H1 (cell line): ENCODE results near the gene RAMP1. TPM values are rescaled to one million over a fixed set of nuclear protein-coding genes. Genes with fewer than 3 reads are reported as not detected.

Experiments
- CTCF ChIA-PET: fragments of 300-600 bp; sonication (Branson Sonifier 250); formaldehyde crosslinking; loops from one replicate; lab custom pipeline; 2021; ENCODE audit not compliant: partially characterized antibody; lab: Charles Lee
- POLR2A ChIA-PET: fragments of 300-600 bp; sonication (Branson Sonifier 250); formaldehyde crosslinking; loops from one replicate; lab custom pipeline; 2021; ENCODE audit warnings: inconsistent platforms; ENCODE audit not compliant: partially characterized antibody; lab: Charles Lee
- DNase-seq, 2 experiments: peaks; one replicate each; pipeline versions ENCODE4 v3.0.0 to v3.0.0-alpha.2; 2010 to 2022; ENCODE audit warnings: low spot score in 2 of 2, low read depth in 1 of 2, mixed read lengths in 1 of 2
- FAIRE-seq: peaks from 2 replicates; lab custom pipeline; 2011; peaks lifted over from hg19 to GRCh38; lab: Jason Lieb, UNC
- H2AFZ ChIP-seq: 2 replicates; pipeline ENCODE4 v1.8.1; 2012; ENCODE audit warnings: low read length, inconsistent platforms
- H2AK5ac ChIP-seq: 2 replicates; pipeline ENCODE4 v1.6.1; 2013; ENCODE audit warnings: low read depth, low read length
- H2BK120ac ChIP-seq: replicated peaks from 2 replicates; pipeline ENCODE3; 2013; ENCODE audit warnings: low read depth, low read length, inconsistent platforms
- H2BK12ac ChIP-seq: 2 replicates; pipeline ENCODE4 v1.6.1; 2013; ENCODE audit warnings: low read depth, low read length
- H2BK15ac ChIP-seq: 2 replicates; pipeline ENCODE4 v1.6.1; 2013; ENCODE audit warnings: low read length
- H2BK20ac ChIP-seq: 2 replicates; pipeline ENCODE4 v1.6.1; 2013; ENCODE audit warnings: low read length
- H2BK5ac ChIP-seq: 2 replicates; pipeline ENCODE4 v1.6.1; 2013; ENCODE audit warnings: low read depth, low read length
- H3K14ac ChIP-seq: 2 replicates; pipeline ENCODE4 v1.6.1; 2013; ENCODE audit warnings: inconsistent platforms; ENCODE audit not compliant: insufficient read length
- H3K18ac ChIP-seq: 2 replicates; pipeline ENCODE4 v1.6.1; 2013; ENCODE audit warnings: low read length; ENCODE audit errors: extremely low read depth
- H3K23ac ChIP-seq: 2 replicates; pipeline ENCODE4 v1.6.1; 2013; ENCODE audit warnings: inconsistent platforms; ENCODE audit not compliant: insufficient read length
- H3K23me2 ChIP-seq: 2 replicates; pipeline ENCODE4 v1.6.1; 2013; ENCODE audit warnings: low read depth, low read length
- H3K27ac ChIP-seq: 2 replicates; pipeline ENCODE4 v1.6.1; 2011; ENCODE audit warnings: low read depth, low read length, inconsistent platforms
- H3K27me3 ChIP-seq, 4 experiments: replicated peaks in 1 of 4; 1 replicate in 1 of 4; 2 replicates in 3 of 4; pipeline versions ENCODE4 v1.6.1 to v1.8.1; 2011 to 2013; ENCODE audit warnings: low read length in 3 of 4, mild to moderate bottlenecking in 3 of 4, inconsistent platforms in 2 of 4, mixed read lengths in 2 of 4, moderate library complexity in 1 of 4; ENCODE audit not compliant: control insufficient read depth in 3 of 4, insufficient read depth in 3 of 4; ENCODE audit errors: extremely low read depth in 1 of 4
- H3K36me3 ChIP-seq, 4 experiments: 2 replicates each; pipeline versions ENCODE4 v1.6.1 to v1.8.1; 2011 to 2013; ENCODE audit warnings: mild to moderate bottlenecking in 4 of 4, low read length in 3 of 4, moderate library complexity in 2 of 4, control low read depth in 1 of 4, inconsistent platforms in 1 of 4; ENCODE audit not compliant: insufficient read depth in 4 of 4, control insufficient read depth in 2 of 4
- H3K4ac ChIP-seq: replicated peaks from 2 replicates; pipeline ENCODE3; 2013; ENCODE audit warnings: low read length, low read depth, mixed read lengths, inconsistent platforms; ENCODE audit not compliant: insufficient read length
- H3K4me1 ChIP-seq, 4 experiments: replicated peaks in 1 of 4; 1 replicate in 1 of 4; 2 replicates in 3 of 4; pipeline versions ENCODE4 v1.6.1 to v1.8.1; 2011 to 2013; ENCODE audit warnings: low read length in 3 of 4, inconsistent platforms in 2 of 4, mixed read lengths in 1 of 4; ENCODE audit not compliant: insufficient read depth in 4 of 4, control insufficient read depth in 3 of 4
- H3K4me2 ChIP-seq, 2 experiments: 2 replicates each; pipeline versions ENCODE4 v1.6.1 to v1.8.1; 2011 to 2013; ENCODE audit warnings: low read depth in 2 of 2, low read length in 2 of 2, control low read depth in 1 of 2, inconsistent platforms in 1 of 2, mild to moderate bottlenecking in 1 of 2; ENCODE audit not compliant: insufficient read depth in 1 of 2
- H3K4me3 ChIP-seq, 4 experiments: fragments of 200-600, 300-600 bp in 1 of 4; sonication (generic), shearing (Covaris generic), sonication (Bioruptor Twin) in 1 of 4; 2 replicates each; pipeline versions ENCODE4 v1.5.1 to v1.8.1; 2011 to 2016; ENCODE audit warnings: low read length in 4 of 4, low read depth in 3 of 4, control low read depth in 2 of 4, inconsistent platforms in 2 of 4, mild to moderate bottlenecking in 2 of 4, mixed read lengths in 1 of 4, moderate library complexity in 1 of 4; ENCODE audit not compliant: insufficient read depth in 2 of 4; ENCODE audit errors: extremely low read depth in 1 of 4
- H3K56ac ChIP-seq: replicated peaks from 2 replicates; pipeline ENCODE3; 2013; ENCODE audit warnings: low read depth, mild to moderate bottlenecking, mixed read lengths, low read length, inconsistent platforms; ENCODE audit not compliant: insufficient read length
- H3K79me1 ChIP-seq: 2 replicates; pipeline ENCODE4 v1.6.1; 2013; ENCODE audit warnings: low read depth, low read length, control low read depth
- H3K79me2 ChIP-seq, 2 experiments: 2 replicates each; pipeline versions ENCODE4 v1.6.1 to v1.8.1; 2012 to 2013; ENCODE audit warnings: low read length in 2 of 2, mild to moderate bottlenecking in 2 of 2, inconsistent platforms in 1 of 2; ENCODE audit not compliant: insufficient read depth in 2 of 2, control insufficient read depth in 1 of 2
- H3K9ac ChIP-seq, 4 experiments: replicated peaks in 1 of 4; 1 replicate in 1 of 4; 2 replicates in 3 of 4; pipeline versions ENCODE4 v1.6.1 to v1.8.1; 2011 to 2013; ENCODE audit warnings: low read depth in 3 of 4, low read length in 3 of 4, control low read depth in 2 of 4, mild to moderate bottlenecking in 2 of 4, moderate library complexity in 2 of 4, inconsistent platforms in 1 of 4; ENCODE audit errors: extremely low read depth in 1 of 4
- H3K9me3 ChIP-seq, 2 experiments: 2 replicates each; pipeline versions ENCODE4 v1.6.1 to v1.8.1; 2012 to 2013; ENCODE audit warnings: mild to moderate bottlenecking in 2 of 2, moderate library complexity in 2 of 2, control low read depth in 1 of 2, inconsistent platforms in 1 of 2, low read depth in 1 of 2, low read length in 1 of 2, mixed read lengths in 1 of 2; ENCODE audit not compliant: insufficient read depth in 2 of 2
- H4K20me1 ChIP-seq, 2 experiments: replicated peaks in 1 of 2; 2 replicates each; pipeline versions ENCODE3 to v1.8.1; 2011 to 2013; ENCODE audit warnings: inconsistent platforms in 2 of 2, low read length in 2 of 2, mild to moderate bottlenecking in 1 of 2; ENCODE audit not compliant: insufficient read depth in 2 of 2, control insufficient read depth in 1 of 2
- H4K5ac ChIP-seq: 2 replicates; pipeline ENCODE4 v1.6.1; 2013; ENCODE audit warnings: low read length, low read depth, mixed read lengths, inconsistent platforms; ENCODE audit not compliant: insufficient read length
- H4K8ac ChIP-seq: 2 replicates; pipeline ENCODE4 v1.8.0; 2013; ENCODE audit warnings: mild to moderate bottlenecking, moderate library complexity, low read length, inconsistent platforms; ENCODE audit not compliant: insufficient read depth; ENCODE audit errors: extremely low read depth
- H4K91ac ChIP-seq: replicated peaks from 2 replicates; pipeline ENCODE3; 2013; ENCODE audit warnings: low read length, mixed read lengths, inconsistent platforms; ENCODE audit not compliant: insufficient read length
- BCL11A ChIP-seq, 2 experiments: IDR thresholded peaks; one replicate each; pipeline ENCODE4 v1.6.1; 2011; ENCODE audit warnings: low read depth in 2 of 2, low read length in 2 of 2, mild to moderate bottlenecking in 2 of 2
- TBP ChIP-seq: IDR thresholded peaks from 2 replicates; pipeline ENCODE4 v1.6.1; 2011; ENCODE audit warnings: low read depth, low read length, improper control_type of control experiment
- WGBS, 2 experiments: shearing (Covaris generic) in 1 of 2; methylation state at CpG; one replicate each; pipeline versions ENCODE4 v1.1.6 to v1.1.7; 2013 to 2015; ENCODE audit warnings: low lambda C conversion rate in 2 of 2, mixed read lengths in 2 of 2, inconsistent platforms in 1 of 2, low coverage in 1 of 2, missing lambda C conversion rate in 1 of 2; ENCODE audit not compliant: insufficient replicate concordance in 2 of 2, insufficient coverage in 1 of 2, insufficient read length in 1 of 2; ENCODE audit errors: extremely low coverage in 1 of 2, missing lambda C conversion rate in 1 of 2; 5-methylcytosine and 5-hydroxymethylcytosine counted together
- polyA plus RNA-seq, 7 experiments: library from polyadenylated mRNA; depleted of rRNA in 3 of 7; stranded (reverse) in 5 of 7; unstranded in 2 of 7; fragments of >200 nt in 5 of 7; fragments of 200-250 nt in 2 of 7; gene quantifications; 1 replicate in 5 of 7; 2 replicates in 1 of 7; 4 replicates in 1 of 7; pipeline versions ENCODE4 v1.2.1 to v1.2.3, GENCODE V29; 2011 to 2013; ENCODE audit warnings: missing spikeins in 2 of 7, mixed read lengths in 2 of 7
- total RNA-seq: library from RNA; stranded (reverse); fragmentation: NEBNext Ultra II Directional; extraction: Animal tissue kit (Norgen Biotek cat#: 25700); gene quantifications from 2 replicates; pipeline ENCODE4 v1.2.1, GENCODE V29; 2021

The RAMP1 gene
- total and polyA plus RNA-seq, 2 of the 8 experiments (the other 6 are each of a cell fraction or from before 2014, with no cell fraction given): 0.65 to 4.3 TPM

DNA sequence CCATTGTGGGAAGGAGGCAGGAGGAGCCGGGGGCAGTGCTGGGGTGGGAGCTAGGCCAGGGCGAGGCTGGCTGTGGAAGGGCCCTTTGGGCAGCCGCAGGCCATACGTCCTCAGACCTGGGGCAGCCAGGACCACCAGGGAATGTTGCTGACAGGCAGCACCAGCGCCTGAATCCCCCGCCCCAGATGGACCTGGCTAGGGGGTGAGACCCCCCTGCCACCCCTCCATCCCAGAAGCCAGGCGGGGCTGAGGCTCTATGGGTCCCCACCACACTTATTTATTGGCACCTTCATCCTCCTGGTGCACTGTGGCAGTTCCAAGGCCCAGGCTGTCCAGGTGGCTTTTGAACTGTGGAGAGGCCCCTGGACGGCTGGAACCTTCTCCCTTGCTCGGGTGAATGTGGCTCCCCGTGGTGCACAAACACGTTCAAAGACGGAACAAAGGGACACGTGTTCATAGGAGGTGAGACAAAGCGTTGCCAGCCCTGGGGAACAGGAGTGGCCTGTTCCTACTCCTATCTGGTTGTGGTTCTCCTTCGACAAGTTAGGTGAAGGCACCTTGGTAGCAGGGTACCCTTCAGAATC lies 35.1 kb downstream of the RAMP1 start:
- H2AK5ac ChIP-seq: no peak overlapping the region
- H3K23ac ChIP-seq: no peak overlapping the region
- CTCF ChIA-PET: interaction anchor here (1.1 kb wide), 1 partner anchor 9 kb away, joined by 3 read pairs; no protein-coding TSS in a partner anchor
- no peak for FAIRE-seq
- H3K79me1 ChIP-seq: no peaks in the 10 kb centered on the region
- H3K18ac ChIP-seq: no peak overlapping the region
- H3K4ac ChIP-seq: no peak overlapping the region
- DNase-seq: no peak
- POLR2A ChIA-PET: no interaction called here
- H3K9ac ChIP-seq: no peak overlapping the region
- H3K4me3 ChIP-seq: no peak overlapping the region
- H3K56ac ChIP-seq: no peak overlapping the region
- H3K4me2 ChIP-seq: no peak overlapping the region
- no peaks in the 10 kb centered on the region for H3K79me2 ChIP-seq
- H2AFZ ChIP-seq: no peak overlapping the region
- 87% methylated on average over 12 of the region's 15 CpGs; no CpG with 5 or more reads in 1 of the 2 experiments for WGBS, 2 experiments
- no peaks in the 10 kb centered on the region for H3K9me3 ChIP-seq
- H3K36me3 ChIP-seq: no peaks in the 10 kb centered on the region
- no peaks in the 10 kb centered on the region; a peak in 3 of 7 replicates for H3K4me1 ChIP-seq
- H3K27ac ChIP-seq: no peak overlapping the region
- TF ChIP-seq BCL11A (IDR thresholded peaks at IDR 0.05; ENCODE audit: low read depth in 2 of 2, low read length in 2 of 2): no peak
- no peak for TF ChIP-seq TBP
- TF ChIP-seq, all 59 proteins: peak for 0
- Histone ChIP-seq H4K5ac (no peak overlapping the region), H3K27me3 (no peaks in the 10 kb centered on the region), H4K91ac (no peak overlapping the region), H2BK5ac (no peak overlapping the region), H4K8ac (no peak overlapping the region), H2BK20ac (peak overlapping the region; percentile 72; the same call in 1 of the 2 replicates), H4K20me1 (no peaks in the 10 kb centered on the region), H2BK12ac (no peak overlapping the region), H2BK15ac (peak overlapping the region; percentile 31; the same call in 1 of the 2 replicates), H2BK120ac (no peak overlapping the region), H3K23me2 (no peaks in the 10 kb centered on the region), H3K14ac (no peak overlapping the region)
